Ectodermal cell (in vitro differentiated cells): Measurements from ENCODE around the gene PHF5A.

ENCODE experiments used
- H3K27ac ChIP-seq: 2 replicates; pipeline ENCODE4 v1.7.0; 2013; ENCODE audit warnings: mild to moderate bottlenecking, low read depth, low read length; ENCODE audit not compliant: insufficient read depth, poor library complexity, severe bottlenecking
- H3K27me3 ChIP-seq: 2 replicates; pipeline ENCODE4 v1.7.0; 2013; ENCODE audit warnings: mild to moderate bottlenecking, low read length; ENCODE audit not compliant: insufficient read depth, control insufficient read depth, poor library complexity, severe bottlenecking
- H3K36me3 ChIP-seq: one replicate; pipeline ENCODE4 v1.7.0; 2013; ENCODE audit warnings: low read length; ENCODE audit not compliant: control insufficient read depth, insufficient read depth
- H3K4me1 ChIP-seq: one replicate; pipeline ENCODE4 v1.7.0; 2013; ENCODE audit warnings: low read length; ENCODE audit not compliant: control insufficient read depth, insufficient read depth
- H3K4me3 ChIP-seq: 2 replicates; pipeline ENCODE4 v1.7.0; 2013; ENCODE audit warnings: low read depth, low read length, control low read depth; ENCODE audit not compliant: insufficient read depth
- H3K9me3 ChIP-seq: 2 replicates; pipeline ENCODE4 v1.7.0; 2013; ENCODE audit warnings: mild to moderate bottlenecking, low read length, moderate library complexity; ENCODE audit not compliant: control insufficient read depth
- WGBS, 2 experiments: methylation state at CpG; one replicate each; pipeline ENCODE4 v1.1.7; 2013; ENCODE audit warnings: missing lambda C conversion rate in 2 of 2; 5-methylcytosine and 5-hydroxymethylcytosine counted together

Gene PHF5A

GRCh38 chr22:41417622-41418390, 50.7 kb downstream of the PHF5A start:
- H3K27me3 ChIP-seq: no peaks in the 10 kb centered on the region
- no peaks in the 10 kb centered on the region for H3K9me3 ChIP-seq
- WGBS, 2 experiments: 92% methylated on average over 13 of the region's 13 CpGs
- no peaks in the 10 kb centered on the region for H3K36me3 ChIP-seq
- H3K4me3 ChIP-seq: no peak overlapping the region
- H3K4me1 ChIP-seq: peaks cover 8% of the 10 kb centered on the region
- H3K27ac ChIP-seq: no peak overlapping the region

GRCh38 chr22:41415554-41415953, 52.9 kb downstream of the PHF5A start:
- Histone ChIP-seq H3K4me3 (no peak overlapping the region), H3K27me3 (no peaks in the 10 kb centered on the region), H3K9me3 (no peaks in the 10 kb centered on the region), H3K27ac (no peak overlapping the region), H3K4me1 (peaks cover 11% of the 10 kb centered on the region), H3K36me3 (no peaks in the 10 kb centered on the region)
- WGBS, 2 experiments: 90 to 95% methylated on average over 4 of the region's 4 CpGs

GRCh38 chr22:41411021-41411851, 57.3 kb downstream of the PHF5A start:
- 87 to 88% methylated on average over 11 of the region's 11 CpGs for WGBS, 2 experiments
- H3K4me1 ChIP-seq: peaks cover 11% of the 10 kb centered on the region
- H3K27me3 ChIP-seq: no peaks in the 10 kb centered on the region
- no peaks in the 10 kb centered on the region for H3K9me3 ChIP-seq
- H3K27ac ChIP-seq: no peak overlapping the region
- H3K4me3 ChIP-seq: no peak overlapping the region
- H3K36me3 ChIP-seq: no peaks in the 10 kb centered on the region

- H3K4me3 ChIP-seq: no peak overlapping the region
- H3K4me1 ChIP-seq: peaks cover 11% of the 10 kb centered on the region
- H3K9me3 ChIP-seq: no peaks in the 10 kb centered on the region
- H3K27me3 ChIP-seq: no peaks in the 10 kb centered on the region
- H3K36me3 ChIP-seq: no peaks in the 10 kb centered on the region
- WGBS, 2 experiments: 76 to 77% methylated on average over 7 of the region's 7 CpGs
- H3K27ac ChIP-seq: no peak overlapping the region
Measured at GRCh38 chr22:41410311-41410751, 58.2 kb downstream of the PHF5A start.
